ENCODE measurements around the gene APBB1IP. TPM values are rescaled to one million over a fixed set of nuclear protein-coding genes. Genes with fewer than 3 reads are reported as not detected.

The APBB1IP gene
- total and polyA plus RNA-seq, 9 of the 15 experiments (the other 6 are each of a cell fraction or from before 2014, with no cell fraction given) = 0.03 to 0.11 (median 0.06) TPM; not detected in 4

DNA sequence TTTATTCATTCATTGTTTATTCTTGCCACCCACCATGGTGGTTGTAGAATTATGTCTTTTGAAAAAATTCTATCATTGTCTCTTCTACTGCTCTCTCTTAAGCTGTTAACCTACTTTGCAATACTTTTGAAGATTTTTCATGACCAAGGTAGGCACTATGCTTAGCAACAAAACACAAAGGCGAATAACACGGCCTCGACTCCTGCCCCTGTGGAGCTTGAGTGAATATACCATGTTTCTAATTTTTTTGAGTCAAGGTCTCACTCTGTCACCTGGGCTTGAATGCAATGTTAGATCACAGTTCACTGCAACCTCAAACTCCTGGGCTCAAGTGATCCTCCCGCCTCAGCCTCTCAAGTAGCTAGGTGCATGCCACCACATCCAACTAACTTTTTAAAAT is 39.4 kb downstream of the APBB1IP start (continued):
- TF ChIP-seq, protein P1, sequence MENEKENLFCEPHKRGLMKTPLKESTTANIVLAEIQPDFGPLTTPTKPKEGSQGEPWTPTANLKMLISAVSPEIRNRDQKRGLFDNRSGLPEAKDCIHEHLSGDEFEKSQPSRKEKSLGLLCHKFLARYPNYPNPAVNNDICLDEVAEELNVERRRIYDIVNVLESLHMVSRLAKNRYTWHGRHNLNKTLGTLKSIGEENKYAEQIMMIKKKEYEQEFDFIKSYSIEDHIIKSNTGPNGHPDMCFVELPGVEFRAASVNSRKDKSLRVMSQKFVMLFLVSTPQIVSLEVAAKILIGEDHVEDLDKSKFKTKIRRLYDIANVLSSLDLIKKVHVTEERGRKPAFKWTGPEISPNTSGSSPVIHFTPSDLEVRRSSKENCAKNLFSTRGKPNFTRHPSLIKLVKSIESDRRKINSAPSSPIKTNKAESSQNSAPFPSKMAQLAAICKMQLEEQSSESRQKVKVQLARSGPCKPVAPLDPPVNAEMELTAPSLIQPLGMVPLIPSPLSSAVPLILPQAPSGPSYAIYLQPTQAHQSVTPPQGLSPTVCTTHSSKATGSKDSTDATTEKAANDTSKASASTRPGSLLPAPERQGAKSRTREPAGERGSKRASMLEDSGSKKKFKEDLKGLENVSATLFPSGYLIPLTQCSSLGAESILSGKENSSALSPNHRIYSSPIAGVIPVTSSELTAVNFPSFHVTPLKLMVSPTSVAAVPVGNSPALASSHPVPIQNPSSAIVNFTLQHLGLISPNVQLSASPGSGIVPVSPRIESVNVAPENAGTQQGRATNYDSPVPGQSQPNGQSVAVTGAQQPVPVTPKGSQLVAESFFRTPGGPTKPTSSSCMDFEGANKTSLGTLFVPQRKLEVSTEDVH (IDR thresholded peaks at IDR 0.05; ENCODE audit: low read depth, partially characterized antibody) = no peak

- Histone ChIP-seq H4K20me1 (replicated peaks; ENCODE audit: control insufficient read depth, insufficient read depth, low read length) (no peaks in the 10 kb centered on the region), H3K9me1 (ENCODE audit: control insufficient read depth, insufficient read depth, low read length) (no peaks in the 10 kb centered on the region), H3K79me2 (ENCODE audit: control insufficient read depth, insufficient read depth, low read length) (no peaks in the 10 kb centered on the region), H3K4me1 (replicated peaks in 1 of 2; ENCODE audit: control insufficient read depth in 2 of 2, insufficient read depth in 2 of 2, low read length in 2 of 2) (no peaks in the 10 kb centered on the region), H2AFZ (ENCODE audit: low read depth, low read length) (no peak overlapping the region), H3K36me3 (ENCODE audit: control insufficient read depth, insufficient read depth, low read length) (no peaks in the 10 kb centered on the region), H3K4me3 (no peak overlapping the region), H3K4me2 (ENCODE audit: insufficient read depth, low read length) (no peak overlapping the region), H3K27me3 (ENCODE audit: control insufficient read depth in 2 of 2, insufficient read depth in 2 of 2, low read length in 2 of 2) (peaks cover 0 to 4% of the 10 kb centered on the region in 2 experiments; a peak in 1 of 5 replicates), H3K9ac (ENCODE audit: insufficient read depth in 1 of 2, low read depth in 2 of 2, low read length in 2 of 2) (no peak overlapping the region), H3K9me3 (replicated peaks; ENCODE audit: control insufficient read depth, insufficient read depth, low read depth, low read length) (no peaks in the 10 kb centered on the region), H3K27ac (ENCODE audit: extremely low read depth, low read depth, low read length) (no peak overlapping the region)
- POLR2A ChIA-PET = no interaction called here
- under 1% methylated on average over 10 of the region's 10 CpGs for WGBS (ENCODE audit: insufficient coverage, low coverage, missing lambda C conversion rate)
- in situ Hi-C loops (cut with MboI) (no loop called here), intact Hi-C loops (cut with micrococcal nuclease) (no loop called here)
- ATAC-seq (no peak), DNase-seq (ENCODE audit: extremely low read depth in 1 of 4, low spot score in 3 of 4) (no peak), FAIRE-seq (no peak)
- BruUV-seq (replicated peaks) = no TSS peak
- CTCF ChIA-PET (ENCODE audit: low intra/inter-chr PET ratio) = no interaction called here
- TF ChIP-seq JUND (IDR thresholded peaks at IDR 0.05; ENCODE audit: borderline replicate concordance, low read depth, low read length) (no peak), JUND (tag; IDR thresholded peaks at IDR 0.05; ENCODE audit: borderline replicate concordance, low read depth, low read length) (no peak), ZBTB1 (CRISPR knock-in tag; IDR thresholded peaks at IDR 0.05; ENCODE audit: borderline replicate concordance, low read depth) (no peak), AFF1 (IDR thresholded peaks at IDR 0.05; ENCODE audit: low read depth in 1 of 2, partially characterized antibody in 2 of 2) (no peak)
These were observed 39.9 kb downstream of the APBB1IP start for GRCh38 chr10:26478061-26478460.

Data from K562 (cell line).